PC-9 (cell line): ENCODE results near the gene PLEKHF1.

Experiments
- CTCF ChIP-seq: fragments of 200-600 bp; sonication (generic); conservative IDR thresholded peaks from 2 replicates; pipeline ENCODE4 v1.6.1; 2017; ENCODE audit warnings: mixed run types, antibody characterized with exemption, mild to moderate bottlenecking, moderate library complexity
- EZH2 ChIP-seq: fragments of 200-600 bp; sonication (generic); IDR thresholded peaks from 2 replicates; pipeline ENCODE4 v1.8.0; 2017; ENCODE audit warnings: antibody characterized with exemption, low read depth

- TF ChIP-seq CTCF (no peak), EZH2 (no peak)
Observed at GRCh38 chr19:29685326-29685725, 20.1 kb downstream of the PLEKHF1 start.
